Measurements from ENCODE around the gene MYO16.

The MYO16 gene

GRCh38 chr13:109000207-109000606 lies 370.8 kb downstream of the MYO16 start:
- no peak overlapping the region for H3K27ac ChIP-seq

GRCh38 chr13:109002934-109003333 lies 373.5 kb downstream of the MYO16 start:
- H3K27ac ChIP-seq: no peak overlapping the region
- no peak for TF ChIP-seq ZFX (IDR thresholded peaks at IDR 0.05)
- no peak for TF ChIP-seq CTCF (conservative IDR thresholded peaks at IDR 0.05)

More at GRCh38 chr13:109000207-109000606, 370.8 kb downstream of the MYO16 start:
- TF ChIP-seq CTCF (conservative IDR thresholded peaks at IDR 0.05) (no peak), ZFX (IDR thresholded peaks at IDR 0.05) (no peak)

GRCh38 chr13:109007946-109008345 lies 378.5 kb downstream of the MYO16 start:
- TF ChIP-seq ZFX (IDR thresholded peaks at IDR 0.05) (no peak), CTCF (conservative IDR thresholded peaks at IDR 0.05) (no peak)
- no peak overlapping the region for H3K27ac ChIP-seq

- TF ChIP-seq ZFX (IDR thresholded peaks at IDR 0.05) (no peak), CTCF (conservative IDR thresholded peaks at IDR 0.05) (no peak)
- no peak overlapping the region for H3K27ac ChIP-seq
Measured at GRCh38 chr13:109009756-109010155, 380.3 kb downstream of the MYO16 start.

- no peak for TF ChIP-seq ZFX (IDR thresholded peaks at IDR 0.05)
- TF ChIP-seq CTCF (conservative IDR thresholded peaks at IDR 0.05): no peak
- no peak overlapping the region for H3K27ac ChIP-seq
Measured at GRCh38 chr13:109010912-109011311, 381.5 kb downstream of the MYO16 start.

GRCh38 chr13:109012115-109012514 lies 382.7 kb downstream of the MYO16 start:
- no peak overlapping the region for H3K27ac ChIP-seq
- TF ChIP-seq ZFX (IDR thresholded peaks at IDR 0.05) (no peak), CTCF (conservative IDR thresholded peaks at IDR 0.05) (no peak)

GRCh38 chr13:109021558-109021957 lies 392.1 kb downstream of the MYO16 start:
- no peak overlapping the region for H3K27ac ChIP-seq
- TF ChIP-seq ZFX (IDR thresholded peaks at IDR 0.05) (no peak), CTCF (conservative IDR thresholded peaks at IDR 0.05) (no peak)

Measured in C4-2B (cell line).